ENCODE results near the gene STK10.

GRCh38 chr5:172142709-172143215, 45.3 kb downstream of the STK10 start:
- no peak for TF ChIP-seq ZNF274 (IDR thresholded peaks at IDR 0.05; ENCODE audit: low read depth, low read length)
- no peak for TF ChIP-seq YY1 (IDR thresholded peaks at IDR 0.05; ENCODE audit: insufficient read depth, insufficient read length)
- TF ChIP-seq SUZ12 (IDR thresholded peaks at IDR 0.05; ENCODE audit: extremely low read depth, insufficient read depth, insufficient read length), result no peak
